GM12878 (cell line): ENCODE data around the gene UNK. TPM values are rescaled to one million over a fixed set of nuclear protein-coding genes. Genes with fewer than 3 reads are reported as not detected.

Source experiments
- ATAC-seq: fragments of 200-7000 bp; cut with Tn5 transposase; 3 replicates; pipeline ENCODE4 v1.9.1; 2020; ENCODE audit warnings: mild to moderate bottlenecking, moderate library complexity
- BruUV-seq: library from RNA; stranded (reverse); fragments of 400-500 nt; replicated peaks from 2 replicates; lab custom pipeline; 2021; lab: Mats Ljungman, UMichigan
- CTCF ChIA-PET: fragments of 300-600 bp; sonication (Branson Sonifier 250); formaldehyde crosslinking; extraction: SDS; loops from one replicate; lab custom pipeline; 2021; ENCODE audit warnings: inconsistent platforms; lab: Yijun Ruan, JAX
- POLR2A ChIA-PET: fragments of 350-600 bp; formaldehyde crosslinking; extraction: SDS; loops from one replicate; lab custom pipeline; 2021; ENCODE audit warnings: inconsistent platforms; lab: Charles Lee
- RAD21 ChIA-PET: fragments of 300-600 bp; sonication (Branson Sonifier 250); formaldehyde crosslinking; loops from one replicate; lab custom pipeline; 2023; ENCODE audit warnings: antibody characterized with exemption; ENCODE audit not compliant: unreplicated experiment; lab: Charles Lee
- SMC1A ChIA-PET: fragments of 300-600 bp; sonication (Branson Sonifier 250); formaldehyde crosslinking; loops from one replicate; lab custom pipeline; 2023; ENCODE audit not compliant: unreplicated experiment, uncharacterized antibody; lab: Charles Lee
- DNase-seq: peaks from one replicate; pipeline ENCODE4 v3.0.0-alpha.2; 2011; ENCODE audit warnings: low read depth, low spot score
- FAIRE-seq: peaks from 3 replicates; lab custom pipeline; 2011; peaks lifted over from hg19 to GRCh38; lab: Jason Lieb, UNC
- H2AFZ ChIP-seq: 2 replicates; pipeline ENCODE4 v1.6.0; 2011; ENCODE audit warnings: low read depth, low read length, control low read depth; ENCODE audit not compliant: control insufficient read depth
- H3K27ac ChIP-seq: 2 replicates; pipeline ENCODE4 v1.5.1; 2011; ENCODE audit warnings: control low read depth; ENCODE audit not compliant: control insufficient read depth, insufficient read depth
- H3K27me3 ChIP-seq, 2 experiments: replicated peaks in 1 of 2; 2 replicates each; pipeline versions ENCODE4 v1.6.0 to v1.6.1; 2011; ENCODE audit warnings: low read length in 1 of 2; ENCODE audit not compliant: control insufficient read depth in 2 of 2, insufficient read depth in 2 of 2
- H3K36me3 ChIP-seq, 2 experiments: 2 replicates each; pipeline ENCODE4 v1.5.1; 2011; ENCODE audit warnings: low read length in 1 of 2; ENCODE audit not compliant: control insufficient read depth in 2 of 2, insufficient read depth in 2 of 2
- H3K4me1 ChIP-seq: 2 replicates; pipeline ENCODE4 v1.6.1; 2011; ENCODE audit warnings: mild to moderate bottlenecking, low read length, moderate library complexity, mixed read lengths; ENCODE audit not compliant: control insufficient read depth, insufficient read depth
- H3K4me2 ChIP-seq: 2 replicates; pipeline ENCODE4 v1.6.0; 2011; ENCODE audit warnings: control low read depth; ENCODE audit not compliant: control insufficient read depth, insufficient read depth
- H3K4me3 ChIP-seq: fragments of 200-600 bp; sonication (generic); 2 replicates; pipeline ENCODE4 v1.5.1; 2016
- H3K79me2 ChIP-seq: 2 replicates; pipeline ENCODE4 v1.6.0; 2011; ENCODE audit warnings: low read length; ENCODE audit not compliant: control insufficient read depth, insufficient read depth
- H3K9ac ChIP-seq: 2 replicates; pipeline ENCODE4 v1.8.0; 2011; ENCODE audit warnings: low read length, control low read depth, mixed read lengths; ENCODE audit not compliant: control insufficient read depth, insufficient read depth
- H3K9me3 ChIP-seq: replicated peaks from 3 replicates; pipeline ENCODE4 v1.5.1; 2011; ENCODE audit warnings: mild to moderate bottlenecking, low read length; ENCODE audit not compliant: control insufficient read depth, insufficient read depth
- H4K20me1 ChIP-seq: 2 replicates; pipeline ENCODE4 v1.6.0; 2011; ENCODE audit not compliant: control insufficient read depth, insufficient read depth
- CBX3 ChIP-seq: fragments of 200-600 bp; sonication (generic); IDR thresholded peaks from 2 replicates; pipeline ENCODE4 v1.6.1; 2016; ENCODE audit warnings: low read depth, borderline replicate concordance
- CHD4 ChIP-seq: fragments of 200-600 bp; sonication (generic); IDR thresholded peaks from 2 replicates; pipeline ENCODE4 v1.6.1; 2016; ENCODE audit warnings: mild to moderate bottlenecking
- FOS ChIP-seq: IDR thresholded peaks from 3 replicates; pipeline ENCODE4 v1.6.1; 2011; ENCODE audit warnings: borderline replicate concordance; ENCODE audit not compliant: insufficient read length; ENCODE audit errors: extremely low read depth
- KDM1A ChIP-seq: fragments of 200-600 bp; sonication (generic); IDR thresholded peaks from 2 replicates; pipeline ENCODE4 v1.6.1; 2016; ENCODE audit warnings: borderline replicate concordance
- KLF5 ChIP-seq: fragments of 450-650 bp; IDR thresholded peaks from 2 replicates; pipeline ENCODE4 v1.6.1; 2014; ENCODE audit warnings: mild to moderate bottlenecking; ENCODE audit not compliant: partially characterized antibody
- NFYA ChIP-seq: IDR thresholded peaks from 2 replicates; pipeline ENCODE4 v1.6.1; 2011; ENCODE audit warnings: low read depth, mild to moderate bottlenecking, low read length, improper control_type of control experiment, borderline replicate concordance
- RFX5 ChIP-seq: IDR thresholded peaks from 2 replicates; pipeline ENCODE4 v1.6.1; 2011; ENCODE audit warnings: low read depth, low read length, improper control_type of control experiment
- SP1 ChIP-seq: IDR thresholded peaks from one replicate; pipeline ENCODE4 v1.6.1; 2011; ENCODE audit warnings: low read depth, low read length
- SREBF1 ChIP-seq: IDR thresholded peaks from 2 replicates; pipeline ENCODE4 v1.6.1; 2012; ENCODE audit warnings: mild to moderate bottlenecking, low read length
- STAT3 ChIP-seq: IDR thresholded peaks from 2 replicates; pipeline ENCODE4 v1.6.1; 2011; ENCODE audit warnings: low read depth, low read length, improper control_type of control experiment
- TARDBP ChIP-seq: IDR thresholded peaks from 2 replicates; pipeline ENCODE4 v1.6.1; 2016; ENCODE audit warnings: borderline replicate concordance
- WRNIP1 ChIP-seq: IDR thresholded peaks from 2 replicates; pipeline ENCODE4 v1.6.1; 2011; ENCODE audit warnings: low read depth, low read length, improper control_type of control experiment, borderline replicate concordance
- ZBED1 ChIP-seq: IDR thresholded peaks from 2 replicates; pipeline ENCODE4 v1.6.1; 2016; ENCODE audit warnings: borderline replicate concordance
- WGBS: methylation state at CpG from one replicate; pipeline ENCODE4 v1.1.6; 2016; ENCODE audit warnings: low lambda C conversion rate; ENCODE audit not compliant: insufficient replicate concordance, insufficient coverage; ENCODE audit errors: missing lambda C conversion rate; 5-methylcytosine and 5-hydroxymethylcytosine counted together
- in situ Hi-C: fragments of 300-500 bp; cut with MboI; formaldehyde crosslinking; loops from 9 replicates; pipeline ENCODE4 v1.14.3; 2018; ENCODE audit warnings: mixed read lengths
- intact Hi-C: fragments of 100-400 bp; cut with micrococcal nuclease; formaldehyde crosslinking; loops from one replicate; pipeline ENCODE4 v1.14.2; 2022; ENCODE audit not compliant: unreplicated experiment
- polyA plus RNA-seq, 11 experiments: library from polyadenylated mRNA; depleted of rRNA in 4 of 11; unstranded in 6 of 11; stranded (reverse) in 5 of 11; fragments of >200 nt; fragmentation: Nextera tagmentation in 4 of 11; fragmentation: Illumina TruSeq in 1 of 11; extraction: Ambion mirVana in 4 of 11; extraction: Trizol in 1 of 11; gene quantifications; 1 replicate in 1 of 11; 2 replicates in 10 of 11; pipeline versions ENCODE4 v1.2.1 to v1.2.3, GENCODE V29; 2011 to 2016; ENCODE audit warnings: inconsistent platforms in 2 of 11, missing spikeins in 2 of 11, low read depth in 1 of 11
- total RNA-seq, 4 experiments: library from RNA; depleted of rRNA in 3 of 4; stranded (reverse); fragments of >200 nt in 3 of 4; fragmentation: Illumina TruSeq in 1 of 4; extraction: Trizol in 1 of 4; gene quantifications; 2 replicates each; pipeline versions ENCODE4 v1.2.1 to v1.2.3, GENCODE V29; 2013 to 2021
- TF ChIP-seq, protein P1 (sequence below): IDR thresholded peaks from 2 replicates; pipeline ENCODE4 v1.6.1; 2012; ENCODE audit warnings: low read depth, low read length, improper control_type of control experiment
- TF ChIP-seq, protein P2 (sequence below): IDR thresholded peaks from 2 replicates; pipeline ENCODE4 v1.6.1; 2011; ENCODE audit warnings: borderline replicate concordance, low read depth, mild to moderate bottlenecking, moderate library complexity, low read length; ENCODE audit not compliant: insufficient read depth, poor library complexity, severe bottlenecking
- TF ChIP-seq, protein P3 (sequence below): fragments of 450-650 bp; IDR thresholded peaks from 2 replicates; pipeline ENCODE4 v1.6.1; 2017; ENCODE audit warnings: mild to moderate bottlenecking, moderate library complexity
- TF ChIP-seq, protein P4 (sequence below): fragments of 450-650 bp; IDR thresholded peaks from 2 replicates; pipeline ENCODE4 v1.6.1; 2014; ENCODE audit warnings: mild to moderate bottlenecking

UNK gene
- total and polyA plus RNA-seq, 10 of the 15 experiments (the other 5 are each of a cell fraction or from before 2014, with no cell fraction given): 8.9 to 34.5 (median 27.3) TPM

DNA sequence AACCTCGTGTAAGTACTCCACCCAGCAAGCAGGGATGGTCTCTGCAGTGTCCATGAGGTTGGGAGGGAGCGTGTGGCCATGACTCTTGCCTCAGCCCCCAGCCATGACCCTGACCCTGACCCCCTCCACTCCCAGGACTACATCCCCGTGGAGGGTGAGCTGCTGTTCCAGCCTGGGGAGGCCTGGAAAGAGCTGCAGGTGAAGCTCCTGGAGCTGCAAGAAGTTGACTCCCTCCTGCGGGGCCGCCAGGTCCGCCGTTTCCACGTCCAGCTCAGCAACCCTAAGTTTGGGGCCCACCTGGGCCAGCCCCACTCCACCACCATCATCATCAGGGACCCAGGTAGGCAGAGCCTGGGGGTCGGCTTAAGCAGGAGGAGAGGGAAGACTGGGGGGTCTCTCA lies 35.9 kb upstream of the UNK start:
- H2AFZ ChIP-seq: no peak overlapping the region
- WGBS: 42% methylated on average over 9 of the region's 9 CpGs
- no peaks in the 10 kb centered on the region for H3K79me2 ChIP-seq
- no peak overlapping the region for H3K9ac ChIP-seq
- ChIA-PET SMC1A (interaction anchor here (0.8 to 6.9 kb wide), 11 partner anchors 10 to 147 kb away, joined by 4 to 72 read pairs (median 7); partner anchors contain the start of gene SMIM5), RAD21 (interaction anchor here (0.6 to 7.1 kb wide), 16 partner anchors 10 to 320 kb away, joined by 3 to 148 read pairs (median 6); partner anchors contain the start of genes SMIM5 and TSEN54), POLR2A (interaction anchor here (0.6 to 1.0 kb wide), 4 partner anchors 62 to 324 kb away, joined by 3 to 8 read pairs (median 4); no protein-coding TSS in a partner anchor), CTCF (interaction anchor here (0.6 to 10.6 kb wide), 30 partner anchors 8 to 330 kb away, joined by 3 to 336 read pairs (median 8); partner anchors contain the start of genes RECQL5, SAP30BP and SMIM5)
- in situ Hi-C loops (loop anchor here (5.0 to 10.0 kb wide), 2 partner anchors 76 to 114 kb away; partner anchors contain the start of gene SMIM5), intact Hi-C loops (loop anchor here (1.0 to 2.0 kb wide), 2 partner anchors 73 to 148 kb away; no protein-coding TSS in a partner anchor)
- DNase-seq: no peak
- FAIRE-seq: no peak
- H3K36me3 ChIP-seq: no peaks in the 10 kb centered on the region
- H3K4me1 ChIP-seq: peaks cover 5% of the 10 kb centered on the region
- no peaks in the 10 kb centered on the region for H3K9me3 ChIP-seq
- ATAC-seq: no peak
- no peak overlapping the region for H3K27ac ChIP-seq
- no peak overlapping the region for H3K4me2 ChIP-seq
- H3K4me3 ChIP-seq: no peak overlapping the region
- TF ChIP-seq STAT3 (no peak), WRNIP1 (no peak), SP1 (no peak), CHD4 (no peak), SREBF1 (no peak), TARDBP (no peak), FOS (no peak), KLF5 (no peak), ZBED1 (no peak), CBX3 (no peak), NFYA (no peak), KDM1A (no peak), RFX5 (no peak)
- TF ChIP-seq, protein P1, sequence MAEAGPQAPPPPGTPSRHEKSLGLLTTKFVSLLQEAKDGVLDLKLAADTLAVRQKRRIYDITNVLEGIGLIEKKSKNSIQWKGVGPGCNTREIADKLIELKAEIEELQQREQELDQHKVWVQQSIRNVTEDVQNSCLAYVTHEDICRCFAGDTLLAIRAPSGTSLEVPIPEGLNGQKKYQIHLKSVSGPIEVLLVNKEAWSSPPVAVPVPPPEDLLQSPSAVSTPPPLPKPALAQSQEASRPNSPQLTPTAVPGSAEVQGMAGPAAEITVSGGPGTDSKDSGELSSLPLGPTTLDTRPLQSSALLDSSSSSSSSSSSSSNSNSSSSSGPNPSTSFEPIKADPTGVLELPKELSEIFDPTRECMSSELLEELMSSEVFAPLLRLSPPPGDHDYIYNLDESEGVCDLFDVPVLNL: no peak
- TF ChIP-seq, protein P2, sequence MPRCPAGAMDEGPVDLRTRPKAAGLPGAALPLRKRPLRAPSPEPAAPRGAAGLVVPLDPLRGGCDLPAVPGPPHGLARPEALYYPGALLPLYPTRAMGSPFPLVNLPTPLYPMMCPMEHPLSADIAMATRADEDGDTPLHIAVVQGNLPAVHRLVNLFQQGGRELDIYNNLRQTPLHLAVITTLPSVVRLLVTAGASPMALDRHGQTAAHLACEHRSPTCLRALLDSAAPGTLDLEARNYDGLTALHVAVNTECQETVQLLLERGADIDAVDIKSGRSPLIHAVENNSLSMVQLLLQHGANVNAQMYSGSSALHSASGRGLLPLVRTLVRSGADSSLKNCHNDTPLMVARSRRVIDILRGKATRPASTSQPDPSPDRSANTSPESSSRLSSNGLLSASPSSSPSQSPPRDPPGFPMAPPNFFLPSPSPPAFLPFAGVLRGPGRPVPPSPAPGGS: no peak
- TF ChIP-seq, protein P3, sequence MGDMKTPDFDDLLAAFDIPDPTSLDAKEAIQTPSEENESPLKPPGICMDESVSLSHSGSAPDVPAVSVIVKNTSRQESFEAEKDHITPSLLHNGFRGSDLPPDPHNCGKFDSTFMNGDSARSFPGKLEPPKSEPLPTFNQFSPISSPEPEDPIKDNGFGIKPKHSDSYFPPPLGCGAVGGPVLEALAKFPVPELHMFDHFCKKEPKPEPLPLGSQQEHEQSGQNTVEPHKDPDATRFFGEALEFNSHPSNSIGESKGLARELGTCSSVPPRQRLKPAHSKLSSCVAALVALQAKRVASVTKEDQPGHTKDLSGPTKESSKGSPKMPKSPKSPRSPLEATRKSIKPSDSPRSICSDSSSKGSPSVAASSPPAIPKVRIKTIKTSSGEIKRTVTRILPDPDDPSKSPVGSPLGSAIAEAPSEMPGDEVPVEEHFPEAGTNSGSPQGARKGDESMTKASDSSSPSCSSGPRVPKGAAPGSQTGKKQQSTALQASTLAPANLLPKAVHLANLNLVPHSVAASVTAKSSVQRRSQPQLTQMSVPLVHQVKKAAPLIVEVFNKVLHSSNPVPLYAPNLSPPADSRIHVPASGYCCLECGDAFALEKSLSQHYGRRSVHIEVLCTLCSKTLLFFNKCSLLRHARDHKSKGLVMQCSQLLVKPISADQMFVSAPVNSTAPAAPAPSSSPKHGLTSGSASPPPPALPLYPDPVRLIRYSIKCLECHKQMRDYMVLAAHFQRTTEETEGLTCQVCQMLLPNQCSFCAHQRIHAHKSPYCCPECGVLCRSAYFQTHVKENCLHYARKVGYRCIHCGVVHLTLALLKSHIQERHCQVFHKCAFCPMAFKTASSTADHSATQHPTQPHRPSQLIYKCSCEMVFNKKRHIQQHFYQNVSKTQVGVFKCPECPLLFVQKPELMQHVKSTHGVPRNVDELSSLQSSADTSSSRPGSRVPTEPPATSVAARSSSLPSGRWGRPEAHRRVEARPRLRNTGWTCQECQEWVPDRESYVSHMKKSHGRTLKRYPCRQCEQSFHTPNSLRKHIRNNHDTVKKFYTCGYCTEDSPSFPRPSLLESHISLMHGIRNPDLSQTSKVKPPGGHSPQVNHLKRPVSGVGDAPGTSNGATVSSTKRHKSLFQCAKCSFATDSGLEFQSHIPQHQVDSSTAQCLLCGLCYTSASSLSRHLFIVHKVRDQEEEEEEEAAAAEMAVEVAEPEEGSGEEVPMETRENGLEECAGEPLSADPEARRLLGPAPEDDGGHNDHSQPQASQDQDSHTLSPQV: no peak
- TF ChIP-seq, protein P4, sequence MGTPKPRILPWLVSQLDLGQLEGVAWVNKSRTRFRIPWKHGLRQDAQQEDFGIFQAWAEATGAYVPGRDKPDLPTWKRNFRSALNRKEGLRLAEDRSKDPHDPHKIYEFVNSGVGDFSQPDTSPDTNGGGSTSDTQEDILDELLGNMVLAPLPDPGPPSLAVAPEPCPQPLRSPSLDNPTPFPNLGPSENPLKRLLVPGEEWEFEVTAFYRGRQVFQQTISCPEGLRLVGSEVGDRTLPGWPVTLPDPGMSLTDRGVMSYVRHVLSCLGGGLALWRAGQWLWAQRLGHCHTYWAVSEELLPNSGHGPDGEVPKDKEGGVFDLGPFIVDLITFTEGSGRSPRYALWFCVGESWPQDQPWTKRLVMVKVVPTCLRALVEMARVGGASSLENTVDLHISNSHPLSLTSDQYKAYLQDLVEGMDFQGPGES: no peak
- BruUV-seq: no TSS peak
- no peaks in the 10 kb centered on the region; the same call in 1 of the 2 replicates for H4K20me1 ChIP-seq
- no peaks in the 10 kb centered on the region for H3K27me3 ChIP-seq
